BJ (cell line): ENCODE measurements around the gene COPS9. TPM values are rescaled to one million over a fixed set of nuclear protein-coding genes. Genes with fewer than 3 reads are reported as not detected.

Source experiments
- CTCF ChIA-PET: fragments of 350-600 bp; formaldehyde crosslinking; extraction: SDS; loops from one replicate; lab custom pipeline; 2021; ENCODE audit warnings: antibody characterized with exemption, inconsistent platforms; lab: Yijun Ruan, JAX
- POLR2A ChIA-PET: fragments of 300-600 bp; sonication (Branson Sonifier 250); formaldehyde crosslinking; extraction: SDS; loops from one replicate; lab custom pipeline; 2021; ENCODE audit warnings: antibody characterized with exemption; lab: Charles Lee
- DNase-seq: peaks from one replicate; pipeline ENCODE4 v3.0.0-alpha.2; 2011; ENCODE audit warnings: low read depth
- H3K27me3 ChIP-seq: 2 replicates; pipeline ENCODE4 v1.6.0; 2011; ENCODE audit warnings: low read length; ENCODE audit not compliant: control insufficient read depth, insufficient read depth
- H3K36me3 ChIP-seq: 2 replicates; pipeline ENCODE4 v1.5.1; 2011; ENCODE audit warnings: low read length; ENCODE audit not compliant: control insufficient read depth, insufficient read depth
- H3K4me3 ChIP-seq: 2 replicates; pipeline ENCODE4 v1.5.1; 2011; ENCODE audit warnings: low read depth, mild to moderate bottlenecking, control low read depth, low read length
- CTCF ChIP-seq: IDR thresholded peaks from 2 replicates; pipeline ENCODE4 v1.5.1; 2011; ENCODE audit warnings: low read depth, mild to moderate bottlenecking, control low read depth, inconsistent platforms, low read length, moderate library complexity; ENCODE audit not compliant: insufficient read depth
- polyA plus RNA-seq: library from polyadenylated mRNA; depleted of rRNA; stranded (reverse); fragments of >200 nt; gene quantifications from 2 replicates; pipeline ENCODE4 v1.2.3, GENCODE V29; 2011

COPS9 gene
- polyA plus RNA-seq, 1 experiment, result 334 TPM

GRCh38 chr2:240114233-240114632, 21.9 kb downstream of the COPS9 start:
- ChIA-PET CTCF (interaction anchor here (0.9 kb wide), 1 partner anchor 53 kb away, joined by 3 read pairs; no protein-coding TSS in a partner anchor), POLR2A (no interaction called here)
- Histone ChIP-seq H3K36me3 (no peaks in the 10 kb centered on the region), H3K4me3 (no peak overlapping the region), H3K27me3 (peaks cover 4% of the 10 kb centered on the region)
- DNase-seq, result no peak
- TF ChIP-seq CTCF, result no peak

- Histone ChIP-seq H3K27me3 (peaks cover 4% of the 10 kb centered on the region), H3K4me3 (no peak overlapping the region), H3K36me3 (no peaks in the 10 kb centered on the region)
- ChIA-PET CTCF (interaction anchor here (1.6 kb wide), 1 partner anchor 30 kb away, joined by 6 read pairs; no protein-coding TSS in a partner anchor), POLR2A (no interaction called here)
- no peak for TF ChIP-seq CTCF
- no peak for DNase-seq
Observed at GRCh38 chr2:240112914-240113690, 23.0 kb downstream of the COPS9 start.

GRCh38 chr2:240111253-240111652, 24.9 kb downstream of the COPS9 start:
- no peak for TF ChIP-seq CTCF
- no peak for DNase-seq
- Histone ChIP-seq H3K36me3 (no peaks in the 10 kb centered on the region), H3K27me3 (peaks cover 4% of the 10 kb centered on the region), H3K4me3 (no peak overlapping the region)
- ChIA-PET POLR2A (no interaction called here), CTCF (interaction anchor here (1.6 kb wide), 1 partner anchor 32 kb away, joined by 6 read pairs; no protein-coding TSS in a partner anchor)

GRCh38 chr2:240109386-240109785, 26.7 kb downstream of the COPS9 start:
- TF ChIP-seq CTCF, result no peak
- DNase-seq, result no peak

GRCh38 chr2:240107477-240107796, 28.7 kb downstream of the COPS9 start:
- H3K36me3 ChIP-seq, result no peaks in the 10 kb centered on the region
- no peak overlapping the region for H3K4me3 ChIP-seq
- POLR2A ChIA-PET, result no interaction called here
- no peak for DNase-seq
- CTCF ChIA-PET, result no interaction called here
- no peak for TF ChIP-seq CTCF
- H3K27me3 ChIP-seq, result no peaks in the 10 kb centered on the region; the same call in 1 of the 2 replicates

More at GRCh38 chr2:240109386-240109785, 26.7 kb downstream of the COPS9 start:
- CTCF ChIA-PET, result interaction anchor here (1.2 kb wide), 1 partner anchor 35 kb away, joined by 3 read pairs; no protein-coding TSS in a partner anchor
- POLR2A ChIA-PET, result no interaction called here
- Histone ChIP-seq H3K27me3 (no peaks in the 10 kb centered on the region; the same call in 1 of the 2 replicates), H3K4me3 (no peak overlapping the region), H3K36me3 (no peaks in the 10 kb centered on the region)
